Thyroid gland (tissue), 4 donors: ENCODE measurements around the gene CGB7.

Source experiments
- POLR2A ChIP-seq, 2 donors: fragments of 450-650 bp; IDR thresholded peaks; one replicate each; pipeline ENCODE4 v1.6.1; 2017; ENCODE audit warnings: antibody characterized with exemption in 2 of 2, mild to moderate bottlenecking in 2 of 2, moderate library complexity in 1 of 2
- TF ChIP-seq, protein P1 (sequence below), 6 experiments: fragments of 200-600 bp in 3 of 6; fragments of 450-650 bp in 3 of 6; sonication (generic) in 3 of 6; IDR thresholded peaks; one replicate each; pipeline ENCODE4 v1.5.1; 2016 to 2019; ENCODE audit warnings: antibody characterized with exemption in 6 of 6, mild to moderate bottlenecking in 2 of 6, inconsistent platforms in 1 of 6, moderate library complexity in 1 of 6

DNA sequence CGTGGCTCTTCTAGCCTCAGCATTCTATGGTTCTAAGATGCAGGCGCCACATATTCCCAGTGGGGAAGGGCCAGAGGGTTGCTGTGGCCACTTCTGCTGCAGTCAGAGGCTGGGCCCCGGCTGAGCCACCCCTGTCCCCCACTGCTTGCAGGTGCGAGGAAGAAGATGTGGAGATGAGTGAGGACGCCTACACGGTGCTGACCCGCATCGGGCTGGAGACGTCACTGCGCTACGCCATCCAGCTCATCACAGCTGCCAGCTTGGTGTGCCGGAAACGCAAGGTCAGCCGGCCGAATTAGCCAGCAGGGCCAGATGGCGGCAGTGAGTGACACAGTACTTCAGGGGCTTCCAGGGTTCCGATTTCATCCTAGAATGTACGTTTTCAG, 42.7 kb downstream of the CGB7 start:
- TF ChIP-seq, protein P1, sequence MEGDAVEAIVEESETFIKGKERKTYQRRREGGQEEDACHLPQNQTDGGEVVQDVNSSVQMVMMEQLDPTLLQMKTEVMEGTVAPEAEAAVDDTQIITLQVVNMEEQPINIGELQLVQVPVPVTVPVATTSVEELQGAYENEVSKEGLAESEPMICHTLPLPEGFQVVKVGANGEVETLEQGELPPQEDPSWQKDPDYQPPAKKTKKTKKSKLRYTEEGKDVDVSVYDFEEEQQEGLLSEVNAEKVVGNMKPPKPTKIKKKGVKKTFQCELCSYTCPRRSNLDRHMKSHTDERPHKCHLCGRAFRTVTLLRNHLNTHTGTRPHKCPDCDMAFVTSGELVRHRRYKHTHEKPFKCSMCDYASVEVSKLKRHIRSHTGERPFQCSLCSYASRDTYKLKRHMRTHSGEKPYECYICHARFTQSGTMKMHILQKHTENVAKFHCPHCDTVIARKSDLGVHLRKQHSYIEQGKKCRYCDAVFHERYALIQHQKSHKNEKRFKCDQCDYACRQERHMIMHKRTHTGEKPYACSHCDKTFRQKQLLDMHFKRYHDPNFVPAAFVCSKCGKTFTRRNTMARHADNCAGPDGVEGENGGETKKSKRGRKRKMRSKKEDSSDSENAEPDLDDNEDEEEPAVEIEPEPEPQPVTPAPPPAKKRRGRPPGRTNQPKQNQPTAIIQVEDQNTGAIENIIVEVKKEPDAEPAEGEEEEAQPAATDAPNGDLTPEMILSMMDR (IDR thresholded peaks at IDR 0.05): no peak
- no peak for TF ChIP-seq POLR2A (IDR thresholded peaks at IDR 0.05)
